Coronary artery (tissue), 2 donors: Measurements from ENCODE around the gene SNN.

ENCODE experiments used
- DNase-seq: peaks from one replicate; pipeline ENCODE4 v3.0.0-alpha.2; 2017; ENCODE audit warnings: low spot score
- H3K27ac ChIP-seq, 2 donors: fragments of 200-600 bp; sonication (generic); one replicate each; pipeline ENCODE4 v1.5.1; 2016 to 2019
- H3K4me3 ChIP-seq: fragments of 200-600 bp; sonication (generic); 2 replicates; pipeline ENCODE4 v1.5.1; 2016; ENCODE audit warnings: mild to moderate bottlenecking, moderate library complexity
- TF ChIP-seq, protein P1 (sequence below): fragments of 200-600 bp; sonication (generic); IDR thresholded peaks from one replicate; pipeline ENCODE4 v1.5.1; 2019; ENCODE audit warnings: antibody characterized with exemption

Gene SNN

DNA sequence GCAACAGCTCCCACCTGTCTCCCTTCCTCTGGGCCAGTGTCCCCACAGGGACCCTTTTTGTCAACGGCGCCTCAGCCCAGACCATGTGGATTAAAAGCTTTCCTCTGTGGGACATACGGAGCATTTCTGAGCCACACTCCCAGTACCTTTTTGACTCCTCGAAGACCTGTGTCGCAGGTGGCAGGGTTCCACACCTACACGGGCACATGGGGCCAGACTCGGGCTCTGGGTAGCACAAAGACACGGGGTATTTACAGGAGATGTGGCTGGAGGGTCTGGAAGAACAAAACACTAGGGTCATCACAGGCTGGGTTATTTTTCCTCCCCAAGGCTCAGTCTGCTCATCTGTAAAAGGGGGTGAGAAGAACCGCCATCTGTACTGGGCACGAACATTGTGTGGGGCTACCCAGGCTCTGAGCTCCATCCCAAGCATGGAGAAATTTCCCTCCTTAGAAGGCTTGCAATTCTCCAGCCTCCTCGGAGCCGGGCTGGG, 32.5 kb upstream of the SNN start:
- Histone ChIP-seq H3K27ac (no peak overlapping the region), H3K4me3 (no peak overlapping the region)
- TF ChIP-seq, protein P1, sequence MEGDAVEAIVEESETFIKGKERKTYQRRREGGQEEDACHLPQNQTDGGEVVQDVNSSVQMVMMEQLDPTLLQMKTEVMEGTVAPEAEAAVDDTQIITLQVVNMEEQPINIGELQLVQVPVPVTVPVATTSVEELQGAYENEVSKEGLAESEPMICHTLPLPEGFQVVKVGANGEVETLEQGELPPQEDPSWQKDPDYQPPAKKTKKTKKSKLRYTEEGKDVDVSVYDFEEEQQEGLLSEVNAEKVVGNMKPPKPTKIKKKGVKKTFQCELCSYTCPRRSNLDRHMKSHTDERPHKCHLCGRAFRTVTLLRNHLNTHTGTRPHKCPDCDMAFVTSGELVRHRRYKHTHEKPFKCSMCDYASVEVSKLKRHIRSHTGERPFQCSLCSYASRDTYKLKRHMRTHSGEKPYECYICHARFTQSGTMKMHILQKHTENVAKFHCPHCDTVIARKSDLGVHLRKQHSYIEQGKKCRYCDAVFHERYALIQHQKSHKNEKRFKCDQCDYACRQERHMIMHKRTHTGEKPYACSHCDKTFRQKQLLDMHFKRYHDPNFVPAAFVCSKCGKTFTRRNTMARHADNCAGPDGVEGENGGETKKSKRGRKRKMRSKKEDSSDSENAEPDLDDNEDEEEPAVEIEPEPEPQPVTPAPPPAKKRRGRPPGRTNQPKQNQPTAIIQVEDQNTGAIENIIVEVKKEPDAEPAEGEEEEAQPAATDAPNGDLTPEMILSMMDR: no peak
- DNase-seq: no peak

GRCh38 chr16:11636172-11636721, 32.0 kb upstream of the SNN start:
- DNase-seq: no peak
- TF ChIP-seq, protein P1: no peak
- Histone ChIP-seq H3K27ac (no peak overlapping the region), H3K4me3 (no peak overlapping the region)

GRCh38 chr16:11637320-11637719, 30.9 kb upstream of the SNN start:
- no peak for DNase-seq
- no peak overlapping the region for H3K27ac ChIP-seq
- TF ChIP-seq, protein P1: no peak
- no peak overlapping the region for H3K4me3 ChIP-seq

DNA sequence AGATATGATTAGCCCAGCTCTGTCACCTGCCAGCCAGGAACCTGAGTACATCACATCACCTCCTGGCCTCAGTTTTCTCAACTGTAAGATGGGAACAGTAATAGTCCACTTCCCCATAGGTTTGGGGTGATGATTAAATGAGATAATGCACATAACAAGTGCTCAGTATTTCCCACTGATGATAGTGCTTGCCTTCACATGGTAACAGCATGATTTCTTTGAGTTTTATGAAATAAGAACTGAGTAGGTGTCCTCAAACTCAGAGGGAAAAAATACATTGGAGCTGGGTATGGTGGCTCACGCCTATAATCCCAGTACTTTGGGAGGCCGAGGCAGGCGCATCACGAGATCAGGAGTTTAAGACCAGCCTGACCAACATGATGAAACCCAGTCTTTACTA, 30.1 kb upstream of the SNN start:
- TF ChIP-seq, protein P1: no peak
- H3K27ac ChIP-seq: peak overlapping the region in 1 of 2 donors; percentile 13
- no peak for DNase-seq
- no peak overlapping the region for H3K4me3 ChIP-seq

GRCh38 chr16:11639008-11639562, 29.2 kb upstream of the SNN start:
- no peak overlapping the region for H3K4me3 ChIP-seq
- peak overlapping the region; percentile 72 to 93 for H3K27ac ChIP-seq
- TF ChIP-seq, protein P1: no peak
- DNase-seq: no peak

DNA sequence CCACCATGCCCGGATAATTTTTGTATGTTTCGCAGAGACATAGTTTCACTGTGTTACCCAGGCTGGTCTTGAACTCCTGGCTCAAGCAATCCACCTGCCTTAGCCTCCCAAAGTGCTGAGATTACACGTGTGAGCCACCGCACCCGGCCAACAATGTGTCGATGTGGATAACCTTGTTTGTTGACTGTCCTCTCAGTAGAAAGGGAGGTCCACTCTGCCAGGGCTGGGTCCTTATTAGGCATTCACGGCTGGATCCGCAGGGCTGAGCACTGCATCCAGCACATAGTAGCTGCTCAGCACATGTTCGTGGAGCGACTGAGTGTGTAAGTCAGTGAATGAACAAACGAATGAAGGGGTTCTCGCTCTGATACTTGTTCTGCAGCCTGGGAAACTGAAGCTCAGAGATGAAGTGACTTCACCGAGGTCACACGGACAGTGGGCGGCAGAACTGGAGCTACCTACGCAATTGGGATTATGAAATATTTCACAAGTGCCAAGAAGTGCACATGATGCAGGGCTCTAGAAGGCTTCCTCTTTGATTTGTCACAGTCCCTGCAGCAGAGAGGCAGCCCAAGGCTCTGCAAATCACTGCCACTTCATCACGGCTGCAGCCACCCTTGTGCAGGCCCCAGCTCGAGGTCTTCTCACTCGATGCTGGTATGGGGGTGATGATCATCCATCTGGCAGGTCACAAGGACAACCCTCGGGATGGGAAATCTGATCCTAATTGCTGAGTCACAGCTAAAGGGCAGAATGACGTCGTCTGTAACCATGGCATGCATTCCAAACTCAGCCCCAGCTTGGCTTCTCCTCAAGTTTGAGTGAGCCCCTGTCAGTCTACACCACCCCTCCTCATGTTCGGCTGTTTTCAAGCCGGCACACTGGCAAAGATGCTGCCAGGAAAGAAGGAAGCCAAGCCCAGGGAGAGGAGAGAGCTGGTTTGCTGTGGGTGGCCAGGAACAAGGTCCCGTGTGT, 28.0 kb upstream of the SNN start:
- Histone ChIP-seq H3K27ac (peak overlapping the region; percentile 93 to 99), H3K4me3 (peak overlapping the region; percentile 27)
- peak; percentile 96 for DNase-seq
- TF ChIP-seq, protein P1: no peak
